Spleen (tissue), 11 donors: ENCODE results near the gene CNOT10. TPM values are rescaled to one million over a fixed set of nuclear protein-coding genes. Genes with fewer than 3 reads are reported as not detected.

Experiments used
- DNase-seq: peaks from one replicate; pipeline ENCODE4 v3.0.0-alpha.2; 2020
- H3K27ac ChIP-seq, 8 donors: fragments of 200-600 bp; sonication (generic) in 7 of 8; 1 replicate in 4 of 8; 2 replicates in 4 of 8; pipeline versions ENCODE4 v1.5.0 to v1.8.0; 2016 to 2021; ENCODE audit warnings: inconsistent platforms in 4 of 8, mild to moderate bottlenecking in 4 of 8, moderate library complexity in 1 of 8
- H3K27me3 ChIP-seq, 7 donors: fragments of 200-600 bp; sonication (generic) in 6 of 7; replicated peaks in 1 of 7; 1 replicate in 4 of 7; 2 replicates in 3 of 7; pipeline versions ENCODE4 v1.5.0 to v1.8.0; 2016 to 2021; ENCODE audit warnings: inconsistent platforms in 3 of 7, mild to moderate bottlenecking in 1 of 7
- H3K36me3 ChIP-seq, 6 donors: fragments of 200-600 bp; sonication (generic) in 5 of 6; 1 replicate in 4 of 6; 2 replicates in 2 of 6; pipeline versions ENCODE4 v1.5.0 to v1.8.0; 2016 to 2021; ENCODE audit warnings: inconsistent platforms in 2 of 6
- H3K4me1 ChIP-seq, 6 donors: fragments of 200-600 bp; sonication (generic) in 5 of 6; 1 replicate in 3 of 6; 2 replicates in 3 of 6; pipeline versions ENCODE4 v1.5.0 to v1.8.0; 2016 to 2021; ENCODE audit warnings: inconsistent platforms in 3 of 6
- H3K4me3 ChIP-seq, 8 donors: fragments of 200-600 bp; sonication (generic) in 7 of 8; 1 replicate in 4 of 8; 2 replicates in 4 of 8; pipeline versions ENCODE4 v1.5.0 to v1.8.0; 2016 to 2021; ENCODE audit warnings: inconsistent platforms in 4 of 8, mild to moderate bottlenecking in 4 of 8, moderate library complexity in 2 of 8
- H3K9me3 ChIP-seq, 8 donors: fragments of 200-600 bp; sonication (generic) in 7 of 8; 1 replicate in 4 of 8; 2 replicates in 4 of 8; pipeline versions ENCODE4 v1.5.0 to v1.8.0; 2016 to 2021; ENCODE audit warnings: inconsistent platforms in 4 of 8
- POLR2A ChIP-seq, 3 donors: fragments of 450-650 bp; IDR thresholded peaks; one replicate each; pipeline ENCODE4 v1.5.1; 2017; ENCODE audit warnings: antibody characterized with exemption in 3 of 3, mild to moderate bottlenecking in 1 of 3
- POLR2AphosphoS5 ChIP-seq, 3 donors: sonication (generic); formaldehyde crosslinking; IDR thresholded peaks; one replicate each; pipeline ENCODE4 v1.5.1; 2017; ENCODE audit warnings: antibody characterized with exemption in 3 of 3
- WGBS, 5 donors: extraction: QIAGEN DNeasy Blood & Tissue Kit in 3 of 5; methylation state at CpG; one replicate each; pipeline versions ENCODE4 v1.1.5 to v1.1.7; 2013 to 2018; 5-methylcytosine and 5-hydroxymethylcytosine counted together
- intact Hi-C: fragments of 100-400 bp; cut with DNase I; formaldehyde crosslinking; loops from one replicate; pipeline ENCODE4 v1.15.0; 2023; ENCODE audit warnings: low total_unique reads
- polyA plus RNA-seq, 3 donors: library from polyadenylated mRNA; stranded (reverse); fragments of 200-250 nt; gene quantifications; one replicate each; pipeline ENCODE4 v1.2.1, GENCODE V29; 2013
- total RNA-seq, 7 donors: library from RNA; depleted of rRNA in 3 of 7; stranded (reverse); fragments of >200 nt in 3 of 7; fragmentation: NEBNext Ultra II Directional in 4 of 7; extraction: Animal tissue kit (Norgen Biotek cat#: 25700) in 4 of 7; gene quantifications; one replicate each; pipeline versions ENCODE4 v1.1.0 to v1.2.1, GENCODE V29; 2016 to 2021
- TF ChIP-seq, protein P1 (sequence below), 11 experiments: fragments of 200-600 bp in 7 of 11; fragments of 450-650 bp in 4 of 11; sonication (generic) in 4 of 11; IDR thresholded peaks in 8 of 11; conservative IDR thresholded peaks in 3 of 11; 1 replicate in 7 of 11; 2 replicates in 4 of 11; pipeline versions ENCODE4 v1.4.0 to v1.8.0; 2016 to 2021; ENCODE audit warnings: antibody characterized with exemption in 11 of 11, inconsistent platforms in 4 of 11, mild to moderate bottlenecking in 1 of 11
- donor health status: healthy with polysubstance abuse.
- donor health status: DM: no; HTN: no; CAD: no; lungs with moderate emphysema.
- donor health status: DM: no; HTN: no; CAD: no.
- donor health status: Bipolar disorder and iron deficiency.
- donor health status: healthy.
- donor health status: DM: no; HTN: no; CAD: no.
- donor health status: DM: yes; HTN: yes; CAD: no.

CNOT10 gene
- total and polyA plus RNA-seq, 10 donors: 19.2 to 48.3 (median 34.2) TPM

- whole genome bisulfite sequencing, 5 donors: 94 to 98% (median 95%) methylated on average over 4 of the region's 4 CpGs
- Histone ChIP-seq H3K36me3 (peaks cover 0 to 72% (median 0%) of the 10 kb centered on the region in 6 donors), H3K4me1 (peaks cover 0 to 15% (median 6%) of the 10 kb centered on the region in 6 donors), H3K27ac (no peak overlapping the region), H3K4me3 (no peak overlapping the region), H3K27me3 (no peaks in the 10 kb centered on the region), H3K9me3 (no peaks in the 10 kb centered on the region)
- intact Hi-C loops: no loop called here
- TF ChIP-seq, protein P1, sequence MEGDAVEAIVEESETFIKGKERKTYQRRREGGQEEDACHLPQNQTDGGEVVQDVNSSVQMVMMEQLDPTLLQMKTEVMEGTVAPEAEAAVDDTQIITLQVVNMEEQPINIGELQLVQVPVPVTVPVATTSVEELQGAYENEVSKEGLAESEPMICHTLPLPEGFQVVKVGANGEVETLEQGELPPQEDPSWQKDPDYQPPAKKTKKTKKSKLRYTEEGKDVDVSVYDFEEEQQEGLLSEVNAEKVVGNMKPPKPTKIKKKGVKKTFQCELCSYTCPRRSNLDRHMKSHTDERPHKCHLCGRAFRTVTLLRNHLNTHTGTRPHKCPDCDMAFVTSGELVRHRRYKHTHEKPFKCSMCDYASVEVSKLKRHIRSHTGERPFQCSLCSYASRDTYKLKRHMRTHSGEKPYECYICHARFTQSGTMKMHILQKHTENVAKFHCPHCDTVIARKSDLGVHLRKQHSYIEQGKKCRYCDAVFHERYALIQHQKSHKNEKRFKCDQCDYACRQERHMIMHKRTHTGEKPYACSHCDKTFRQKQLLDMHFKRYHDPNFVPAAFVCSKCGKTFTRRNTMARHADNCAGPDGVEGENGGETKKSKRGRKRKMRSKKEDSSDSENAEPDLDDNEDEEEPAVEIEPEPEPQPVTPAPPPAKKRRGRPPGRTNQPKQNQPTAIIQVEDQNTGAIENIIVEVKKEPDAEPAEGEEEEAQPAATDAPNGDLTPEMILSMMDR (IDR thresholded peaks at IDR 0.05 in 8 of 11, conservative IDR thresholded peaks at IDR 0.05 in 3 of 11): no peak
- TF ChIP-seq POLR2AphosphoS5 (IDR thresholded peaks at IDR 0.05) (no peak), POLR2A (IDR thresholded peaks at IDR 0.05) (no peak)
- DNase-seq: no peak
Observed at GRCh38 chr3:32691847-32692246, 6.9 kb downstream of the CNOT10 start.

DNA sequence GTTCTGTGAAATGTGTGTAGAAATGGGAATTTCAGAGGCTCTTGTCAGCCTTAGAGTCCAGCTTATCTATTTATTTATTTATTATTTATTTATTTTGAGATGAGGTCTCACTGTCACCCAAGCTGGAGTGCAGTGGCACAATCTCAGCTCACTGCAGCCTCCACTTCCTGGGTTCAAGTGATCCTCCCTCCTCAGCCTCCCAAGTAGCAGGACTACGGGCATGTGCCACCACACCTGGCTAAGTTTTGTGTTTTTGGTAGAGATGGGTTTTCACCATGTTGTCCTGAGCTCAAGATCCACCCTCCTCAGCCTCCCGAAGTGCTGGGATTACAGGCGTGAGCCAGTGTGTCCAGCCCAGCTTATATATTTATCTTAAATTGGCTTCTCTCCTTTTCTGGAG is 11.5 kb downstream of the CNOT10 start:
- DNase-seq: no peak
- intact Hi-C loops: no loop called here
- Histone ChIP-seq H3K4me3 (no peak overlapping the region), H3K9me3 (no peaks in the 10 kb centered on the region), H3K36me3 (peaks cover 0 to 43% (median 0%) of the 10 kb centered on the region in 6 donors), H3K4me1 (peaks cover 0 to 29% (median 5%) of the 10 kb centered on the region in 6 donors), H3K27ac (no peak overlapping the region), H3K27me3 (no peaks in the 10 kb centered on the region)
- WGBS, 5 donors: 93 to 99% (median 95%) methylated on average over 3 of the region's 3 CpGs
- TF ChIP-seq POLR2AphosphoS5 (IDR thresholded peaks at IDR 0.05) (no peak), POLR2A (IDR thresholded peaks at IDR 0.05) (no peak)
- TF ChIP-seq, protein P1 (IDR thresholded peaks at IDR 0.05 in 8 of 11, conservative IDR thresholded peaks at IDR 0.05 in 3 of 11): no peak

- Histone ChIP-seq H3K9me3 (no peaks in the 10 kb centered on the region), H3K4me1 (peaks cover 3 to 28% (median 7%) of the 10 kb centered on the region in 6 donors), H3K36me3 (peaks cover 0 to 29% (median 0%) of the 10 kb centered on the region in 6 donors), H3K27ac (no peak overlapping the region), H3K4me3 (no peak overlapping the region), H3K27me3 (no peaks in the 10 kb centered on the region)
- intact Hi-C loops: no loop called here
- DNase-seq: no peak
- no peak for TF ChIP-seq POLR2A (IDR thresholded peaks at IDR 0.05)
- no peak for TF ChIP-seq POLR2AphosphoS5 (IDR thresholded peaks at IDR 0.05)
- TF ChIP-seq, protein P1 (IDR thresholded peaks at IDR 0.05 in 8 of 11, conservative IDR thresholded peaks at IDR 0.05 in 3 of 11): no peak
- WGBS, 5 donors: 76 to 83% (median 79%) methylated on average over 2 of the region's 2 CpGs
Observed at GRCh38 chr3:32698506-32698905, 13.5 kb downstream of the CNOT10 start.

- H3K4me3 ChIP-seq: no peak overlapping the region
- intact Hi-C loops: no loop called here
- peaks cover 0 to 23% (median 0%) of the 10 kb centered on the region in 6 donors for H3K36me3 ChIP-seq
- no peak for TF ChIP-seq POLR2AphosphoS5 (IDR thresholded peaks at IDR 0.05)
- TF ChIP-seq, protein P1 (IDR thresholded peaks at IDR 0.05 in 8 of 11, conservative IDR thresholded peaks at IDR 0.05 in 3 of 11): no peak
- TF ChIP-seq POLR2A (IDR thresholded peaks at IDR 0.05): no peak
- no peak overlapping the region for H3K27ac ChIP-seq
- peaks cover 4 to 35% (median 10%) of the 10 kb centered on the region in 6 donors for H3K4me1 ChIP-seq
- 85 to 96% (median 92%) methylated on average over 2 of the region's 2 CpGs for WGBS, 5 donors
- no peaks in the 10 kb centered on the region for H3K9me3 ChIP-seq
- DNase-seq: no peak
- no peaks in the 10 kb centered on the region for H3K27me3 ChIP-seq
Observed at GRCh38 chr3:32699429-32699828, 14.4 kb downstream of the CNOT10 start.
